ENCODE measurements around the gene NAA30.

The NAA30 gene

GRCh38 chr14:57390037-57390805 lies at the start of gene NAA30:
Gene NAA30, plus strand, starts transcription at chr14:57390586. Its CDS starts 372 bp downstream, at chr14:57390958.
- no peak for TF ChIP-seq CTCF (IDR thresholded peaks at IDR 0.05)

- no peak for TF ChIP-seq CTCF (IDR thresholded peaks at IDR 0.05)
Measured at GRCh38 chr14:57345106-57345505, 45.3 kb upstream of the NAA30 start.

- no peak for TF ChIP-seq CTCF (IDR thresholded peaks at IDR 0.05)
Measured at GRCh38 chr14:57346741-57347140, 43.6 kb upstream of the NAA30 start.

- no peak for TF ChIP-seq CTCF (IDR thresholded peaks at IDR 0.05)
Measured at GRCh38 chr14:57352396-57353170, 37.8 kb upstream of the NAA30 start.

GRCh38 chr14:57355081-57355800 lies 35.1 kb upstream of the NAA30 start:
- TF ChIP-seq CTCF (IDR thresholded peaks at IDR 0.05): no peak

GRCh38 chr14:57362361-57362760 lies 28.0 kb upstream of the NAA30 start:
- no peak for TF ChIP-seq CTCF (IDR thresholded peaks at IDR 0.05)

- no peak for TF ChIP-seq CTCF (IDR thresholded peaks at IDR 0.05)
Measured at GRCh38 chr14:57364659-57365450, 25.5 kb upstream of the NAA30 start.

Measured in LNCAP (cell line).